SK-N-SH treated with all-trans-retinoic acid at 6 μM for 48 hours (cell line): ENCODE results near the gene OSGEP.

ENCODE experiments used
- ARNTL ChIP-seq: fragments of 450-650 bp; formaldehyde crosslinking; IDR thresholded peaks from 2 replicates; pipeline ENCODE4 v1.5.0; 2020; ENCODE audit warnings: low read depth, mild to moderate bottlenecking, moderate library complexity, borderline replicate concordance
- BACH2 ChIP-seq: fragments of 250-450 bp; sonication (Bioruptor Pico); IDR thresholded peaks from 2 replicates; pipeline ENCODE4 v1.9.0; 2021; ENCODE audit warnings: mild to moderate bottlenecking, borderline replicate concordance
- CSRNP3 ChIP-seq: fragments of 250-450 bp; sonication (Bioruptor Pico); IDR thresholded peaks from 2 replicates; pipeline ENCODE4 v1.5.1; 2021; ENCODE audit warnings: mild to moderate bottlenecking, moderate library complexity
- GLIS3 ChIP-seq: fragments of 250-450 bp; sonication (Bioruptor Pico); IDR thresholded peaks from 2 replicates; pipeline ENCODE4 v1.5.0; 2020; ENCODE audit warnings: mild to moderate bottlenecking, moderate library complexity
- POU6F1 ChIP-seq: fragments of 250-450 bp; sonication (Bioruptor Pico); IDR thresholded peaks from 2 replicates; pipeline ENCODE4 v1.8.0; 2021; ENCODE audit warnings: low read depth, mild to moderate bottlenecking, moderate library complexity, borderline replicate concordance
- SNAI2 ChIP-seq: fragments of 250-450 bp; sonication (Bioruptor Pico); IDR thresholded peaks from 2 replicates; pipeline ENCODE4 v1.5.0; 2020; ENCODE audit warnings: mild to moderate bottlenecking, moderate library complexity
- TOX ChIP-seq: fragments of 250-450 bp; sonication (Bioruptor Pico); IDR thresholded peaks from 2 replicates; pipeline ENCODE4 v1.8.0; 2021; ENCODE audit warnings: mild to moderate bottlenecking, moderate library complexity, borderline replicate concordance
- ZFP3 ChIP-seq: fragments of 250-450 bp; sonication (Bioruptor Pico); IDR thresholded peaks from 2 replicates; pipeline ENCODE4 v1.5.0; 2020; ENCODE audit warnings: mild to moderate bottlenecking, moderate library complexity
- ZNF565 ChIP-seq: fragments of 450-650 bp; formaldehyde crosslinking; conservative IDR thresholded peaks from 2 replicates; pipeline ENCODE4 v1.5.0; 2020; ENCODE audit warnings: low read depth, mild to moderate bottlenecking, moderate library complexity
- ZNF70 ChIP-seq: fragments of 450-650 bp; formaldehyde crosslinking; IDR thresholded peaks from 2 replicates; pipeline ENCODE4 v1.5.0; 2020; ENCODE audit warnings: mild to moderate bottlenecking, moderate library complexity

- no peak for TF ChIP-seq ZFP3 (CRISPR knock-in tag)
- no peak for TF ChIP-seq ARNTL (CRISPR knock-in tag)
- TF ChIP-seq POU6F1 (CRISPR knock-in tag), result no peak
- TF ChIP-seq CSRNP3 (CRISPR knock-in tag), result no peak
- TF ChIP-seq SNAI2 (CRISPR knock-in tag), result no peak
- no peak for TF ChIP-seq ZNF70 (CRISPR knock-in tag)
- TF ChIP-seq TOX (CRISPR knock-in tag), result no peak
- TF ChIP-seq BACH2 (CRISPR knock-in tag), result no peak
- TF ChIP-seq GLIS3 (CRISPR knock-in tag), result no peak
- TF ChIP-seq ZNF565, result no peak
These were observed 32.2 kb upstream of the OSGEP start for GRCh38 chr14:20486684-20487395.
